ENCODE results near the gene ZNF318.

- TF ChIP-seq POLR2A (IDR thresholded peaks at IDR 0.05; ENCODE audit: low read length) (no peak), GATA1 (IDR thresholded peaks at IDR 0.05; ENCODE audit: low read depth, low read length) (no peak)
These were observed 24.2 kb upstream of the ZNF318 start for GRCh38 chr6:43393602-43394001.

Data from erythroblast (primary cell).